Activated naive CD4-positive, alpha-beta T cell treated with anti-CD3 and anti-CD28 coated beads for 36 hours (primary cell): ENCODE results near the gene RAP1A. TPM values are rescaled to one million over a fixed set of nuclear protein-coding genes. Genes with fewer than 3 reads are reported as not detected.
"Not testable (repeated sequence)": the region's sequence is repeated elsewhere in the genome, so short reads cannot be mapped to it uniquely, and the experiment has no call there.

Experiments
- CTCF ChIA-PET: fragments of 350-600 bp; sonication (Branson Sonifier 250); formaldehyde crosslinking; loops from one replicate; lab custom pipeline; 2021; ENCODE audit warnings: antibody characterized with exemption; lab: Charles Lee
- DNase-seq: peaks from one replicate; pipeline ENCODE4 v3.0.0-alpha.2; 2020
- H3K27ac Mint-ChIP-seq: one replicate; pipeline ENCODE4 v1.8.0; 2021; ENCODE audit warnings: mild to moderate bottlenecking, mixed read lengths
- H3K27me3 Mint-ChIP-seq: one replicate; pipeline ENCODE4 v1.8.0; 2021; ENCODE audit warnings: low read depth, mixed read lengths
- H3K36me3 Mint-ChIP-seq: one replicate; pipeline ENCODE4 v1.8.0; 2021; ENCODE audit warnings: low read depth, mixed read lengths
- H3K4me1 Mint-ChIP-seq: one replicate; pipeline ENCODE4 v1.8.0; 2021; ENCODE audit warnings: low read depth, mixed read lengths
- H3K4me3 Mint-ChIP-seq: one replicate; pipeline ENCODE4 v1.8.0; 2021; ENCODE audit warnings: mild to moderate bottlenecking, moderate library complexity, mixed read lengths
- H3K9me3 Mint-ChIP-seq: one replicate; pipeline ENCODE4 v1.8.0; 2021; ENCODE audit warnings: mixed read lengths
- intact Hi-C: fragments of 100-400 bp; cut with micrococcal nuclease; formaldehyde crosslinking; loops from one replicate; pipeline ENCODE4 v1.15.1; 2023
- total RNA-seq, 2 experiments: library from RNA; stranded (reverse); gene quantifications; one replicate each; pipeline ENCODE4 v1.2.3, GENCODE V29; 2021

The RAP1A gene
- total RNA-seq, 2 experiments from 2014 or later = 152 to 155 TPM

- intact Hi-C loops = no loop called here
- Mint-ChIP-seq H3K27me3 (no peaks in the 10 kb centered on the region), H3K4me1 (peaks cover 59% of the 10 kb centered on the region), H3K4me3 (no peak overlapping the region), H3K9me3 (peaks cover 9% of the 10 kb centered on the region), H3K36me3 (peaks cover 36% of the 10 kb centered on the region), H3K27ac (no peak overlapping the region)
- CTCF ChIA-PET = no interaction called here
- DNase-seq = no peak
Observed at GRCh38 chr1:111671852-111672251, 52.3 kb downstream of the RAP1A start.

GRCh38 chr1:111672331-111672730 is 52.7 kb downstream of the RAP1A start:
- CTCF ChIA-PET = no interaction called here
- H3K4me1 Mint-ChIP-seq = peaks cover 59% of the 10 kb centered on the region
- intact Hi-C loops = no loop called here
- H3K27me3 Mint-ChIP-seq = no peaks in the 10 kb centered on the region
- DNase-seq = no peak
- H3K4me3 Mint-ChIP-seq = no peak overlapping the region
- H3K9me3 Mint-ChIP-seq = peaks cover 9% of the 10 kb centered on the region
- H3K27ac Mint-ChIP-seq = no peak overlapping the region
- peaks cover 38% of the 10 kb centered on the region for H3K36me3 Mint-ChIP-seq

GRCh38 chr1:111677604-111678003 is 58.0 kb downstream of the RAP1A start:
- DNase-seq = no peak
- no peaks in the 10 kb centered on the region for H3K27me3 Mint-ChIP-seq
- H3K9me3 Mint-ChIP-seq = peaks cover 26% of the 10 kb centered on the region
- H3K4me3 Mint-ChIP-seq = no peak overlapping the region
- intact Hi-C loops = no loop called here
- peaks cover 75% of the 10 kb centered on the region for H3K36me3 Mint-ChIP-seq
- no peak overlapping the region for H3K27ac Mint-ChIP-seq
- peaks cover 34% of the 10 kb centered on the region for H3K4me1 Mint-ChIP-seq
- CTCF ChIA-PET = interaction anchor here (0.7 to 1.5 kb wide), 3 partner anchors 24 to 170 kb away, joined by 3 read pairs; no protein-coding TSS in a partner anchor

- intact Hi-C loops = no loop called here
- Mint-ChIP-seq H3K4me3 (no peak overlapping the region), H3K36me3 (peaks cover 75% of the 10 kb centered on the region), H3K27ac (no peak overlapping the region), H3K9me3 (peaks cover 45% of the 10 kb centered on the region), H3K4me1 (peaks cover 32% of the 10 kb centered on the region), H3K27me3 (no peaks in the 10 kb centered on the region)
- CTCF ChIA-PET = interaction anchor here (1.1 kb wide), 1 partner anchor 35 kb away, joined by 4 read pairs; no protein-coding TSS in a partner anchor
- no peak for DNase-seq
Observed at GRCh38 chr1:111679541-111679940, 60.0 kb downstream of the RAP1A start.

GRCh38 chr1:111680212-111680800 is 60.7 kb downstream of the RAP1A start:
- H3K4me3 Mint-ChIP-seq, intact Hi-C loops, DNase-seq, H3K27me3 Mint-ChIP-seq, H3K27ac Mint-ChIP-seq: not testable (repeated sequence)
- Mint-ChIP-seq H3K4me1 (peaks cover 34% of the 10 kb centered on the region), H3K9me3 (peaks cover 48% of the 10 kb centered on the region), H3K36me3 (peaks cover 75% of the 10 kb centered on the region)
- CTCF ChIA-PET = interaction anchor here (0.8 to 0.9 kb wide), 2 partner anchors 34 to 87 kb away, joined by 3 read pairs; no protein-coding TSS in a partner anchor

GRCh38 chr1:111685293-111686153 is 65.9 kb downstream of the RAP1A start:
- peaks cover 47% of the 10 kb centered on the region for H3K9me3 Mint-ChIP-seq
- H3K27ac Mint-ChIP-seq, H3K27me3 Mint-ChIP-seq, H3K4me3 Mint-ChIP-seq, CTCF ChIA-PET, DNase-seq, intact Hi-C loops: not testable (repeated sequence)
- H3K36me3 Mint-ChIP-seq = peaks cover 53% of the 10 kb centered on the region
- H3K4me1 Mint-ChIP-seq = peaks cover 47% of the 10 kb centered on the region

GRCh38 chr1:111690306-111690617 is 70.7 kb downstream of the RAP1A start:
- no peak overlapping the region for H3K4me3 Mint-ChIP-seq
- H3K27ac Mint-ChIP-seq = peak overlapping the region; percentile 39
- H3K36me3 Mint-ChIP-seq = peaks cover 36% of the 10 kb centered on the region
- no peaks in the 10 kb centered on the region for H3K27me3 Mint-ChIP-seq
- peaks cover 43% of the 10 kb centered on the region for H3K4me1 Mint-ChIP-seq
- CTCF ChIA-PET = interaction anchor here (1.0 kb wide), 1 partner anchor 182 kb away, joined by 5 read pairs; no protein-coding TSS in a partner anchor
- intact Hi-C loops = no loop called here
- peaks cover 4% of the 10 kb centered on the region for H3K9me3 Mint-ChIP-seq
- no peak for DNase-seq

GRCh38 chr1:111691886-111692285 is 72.3 kb downstream of the RAP1A start:
- Mint-ChIP-seq H3K9me3 (no peaks in the 10 kb centered on the region), H3K4me3 (no peak overlapping the region), H3K27ac (no peak overlapping the region), H3K36me3 (peaks cover 33% of the 10 kb centered on the region), H3K4me1 (peaks cover 44% of the 10 kb centered on the region), H3K27me3 (no peaks in the 10 kb centered on the region)
- DNase-seq = no peak
- intact Hi-C loops = no loop called here
- CTCF ChIA-PET = interaction anchor here (2.4 kb wide), 1 partner anchor 184 kb away, joined by 7 read pairs; no protein-coding TSS in a partner anchor

- CTCF ChIA-PET = no interaction called here
- DNase-seq = no peak
- Mint-ChIP-seq H3K27me3 (no peaks in the 10 kb centered on the region), H3K36me3 (peaks cover 42% of the 10 kb centered on the region), H3K9me3 (no peaks in the 10 kb centered on the region), H3K4me3 (no peak overlapping the region), H3K27ac (no peak overlapping the region), H3K4me1 (peaks cover 44% of the 10 kb centered on the region)
- intact Hi-C loops = no loop called here
Observed at GRCh38 chr1:111695801-111696200, 76.2 kb downstream of the RAP1A start.

- H3K27ac Mint-ChIP-seq = no peak overlapping the region
- no peak for DNase-seq
- intact Hi-C loops = no loop called here
- H3K4me1 Mint-ChIP-seq = peaks cover 42% of the 10 kb centered on the region
- H3K4me3 Mint-ChIP-seq = no peak overlapping the region
- no peaks in the 10 kb centered on the region for H3K9me3 Mint-ChIP-seq
- H3K27me3 Mint-ChIP-seq = no peaks in the 10 kb centered on the region
- peaks cover 44% of the 10 kb centered on the region for H3K36me3 Mint-ChIP-seq
- CTCF ChIA-PET = interaction anchor here (0.6 kb wide), 1 partner anchor 17 kb away, joined by 3 read pairs; no protein-coding TSS in a partner anchor
Observed at GRCh38 chr1:111696330-111696729, 76.7 kb downstream of the RAP1A start.

- DNase-seq = no peak
- no peaks in the 10 kb centered on the region for H3K27me3 Mint-ChIP-seq
- peaks cover 33% of the 10 kb centered on the region for H3K4me1 Mint-ChIP-seq
- H3K27ac Mint-ChIP-seq = no peak overlapping the region
- H3K4me3 Mint-ChIP-seq = no peak overlapping the region
- intact Hi-C loops = no loop called here
- no peaks in the 10 kb centered on the region for H3K9me3 Mint-ChIP-seq
- CTCF ChIA-PET = interaction anchor here (0.6 to 0.9 kb wide), 3 partner anchors 14 to 352 kb away, joined by 3 read pairs; no protein-coding TSS in a partner anchor
- H3K36me3 Mint-ChIP-seq = peaks cover 42% of the 10 kb centered on the region
Observed at GRCh38 chr1:111699268-111699667, 79.7 kb downstream of the RAP1A start.

GRCh38 chr1:111702504-111703050 is 83.0 kb downstream of the RAP1A start:
- Mint-ChIP-seq H3K36me3 (peaks cover 46% of the 10 kb centered on the region), H3K27me3 (no peaks in the 10 kb centered on the region), H3K4me3 (no peak overlapping the region), H3K9me3 (no peaks in the 10 kb centered on the region), H3K27ac (no peak overlapping the region), H3K4me1 (peaks cover 23% of the 10 kb centered on the region)
- intact Hi-C loops = no loop called here
- DNase-seq = no peak
- CTCF ChIA-PET = interaction anchor here (0.6 to 3.3 kb wide), 8 partner anchors 12 to 1372 kb away, joined by 3 to 22 read pairs (median 3); no protein-coding TSS in a partner anchor
